Uterus (tissue), 2 donors: ENCODE measurements around the gene MYBPC2.

Experiments used
- POLR2A ChIP-seq, 2 donors: fragments of 450-650 bp; IDR thresholded peaks; one replicate each; pipeline ENCODE4 v1.6.1; 2016; ENCODE audit warnings: antibody characterized with exemption in 2 of 2, mild to moderate bottlenecking in 1 of 2, moderate library complexity in 1 of 2
- TF ChIP-seq, protein P1 (sequence below), 4 experiments: fragments of 200-600 bp in 2 of 4; fragments of 450-650 bp in 2 of 4; sonication (generic) in 2 of 4; IDR thresholded peaks; one replicate each; pipeline ENCODE4 v1.5.1; 2016 to 2019; ENCODE audit warnings: antibody characterized with exemption in 4 of 4, mild to moderate bottlenecking in 2 of 4, moderate library complexity in 1 of 4

DNA sequence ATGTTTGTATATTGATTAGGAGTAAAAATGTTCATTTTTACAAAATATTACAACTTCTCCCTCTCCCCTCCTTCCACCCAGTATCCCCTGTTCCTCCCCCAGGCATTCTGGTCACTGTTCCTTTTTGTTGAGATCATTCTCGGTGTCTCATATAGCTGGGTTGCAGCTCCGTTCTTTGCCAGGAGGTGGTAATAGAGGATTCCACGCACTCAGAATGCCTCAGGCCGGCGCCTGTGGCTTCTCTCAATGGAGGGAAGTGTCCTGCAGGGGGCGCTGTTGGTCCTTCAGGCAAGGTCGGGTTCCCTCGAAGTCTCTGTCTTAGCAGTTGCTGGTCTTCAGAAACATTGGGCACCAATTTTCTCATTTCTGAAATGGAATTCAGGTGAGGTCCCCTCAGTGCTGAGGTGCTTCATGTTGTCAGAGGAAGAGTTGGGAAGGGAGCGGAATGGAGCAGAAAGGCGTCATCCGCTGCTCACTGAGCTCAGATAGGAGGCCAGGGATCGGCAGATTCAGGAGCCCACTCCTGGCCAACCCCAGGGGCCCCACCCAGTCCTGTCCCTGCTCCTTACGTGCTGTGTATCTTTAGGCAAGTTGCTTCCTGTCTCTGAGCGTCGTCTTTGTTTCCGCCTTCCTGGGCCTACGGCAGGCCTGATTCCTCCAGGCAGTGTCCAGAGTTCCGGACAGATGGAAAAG, 54.3 kb downstream of the MYBPC2 start:
- no peak for TF ChIP-seq POLR2A (IDR thresholded peaks at IDR 0.05)
- TF ChIP-seq, protein P1, sequence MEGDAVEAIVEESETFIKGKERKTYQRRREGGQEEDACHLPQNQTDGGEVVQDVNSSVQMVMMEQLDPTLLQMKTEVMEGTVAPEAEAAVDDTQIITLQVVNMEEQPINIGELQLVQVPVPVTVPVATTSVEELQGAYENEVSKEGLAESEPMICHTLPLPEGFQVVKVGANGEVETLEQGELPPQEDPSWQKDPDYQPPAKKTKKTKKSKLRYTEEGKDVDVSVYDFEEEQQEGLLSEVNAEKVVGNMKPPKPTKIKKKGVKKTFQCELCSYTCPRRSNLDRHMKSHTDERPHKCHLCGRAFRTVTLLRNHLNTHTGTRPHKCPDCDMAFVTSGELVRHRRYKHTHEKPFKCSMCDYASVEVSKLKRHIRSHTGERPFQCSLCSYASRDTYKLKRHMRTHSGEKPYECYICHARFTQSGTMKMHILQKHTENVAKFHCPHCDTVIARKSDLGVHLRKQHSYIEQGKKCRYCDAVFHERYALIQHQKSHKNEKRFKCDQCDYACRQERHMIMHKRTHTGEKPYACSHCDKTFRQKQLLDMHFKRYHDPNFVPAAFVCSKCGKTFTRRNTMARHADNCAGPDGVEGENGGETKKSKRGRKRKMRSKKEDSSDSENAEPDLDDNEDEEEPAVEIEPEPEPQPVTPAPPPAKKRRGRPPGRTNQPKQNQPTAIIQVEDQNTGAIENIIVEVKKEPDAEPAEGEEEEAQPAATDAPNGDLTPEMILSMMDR (IDR thresholded peaks at IDR 0.05), result no peak
